ENCODE measurements around the gene NME3.
A peak's percentile ranks its signal among the peaks of the same experiment; 100 is the strongest.
"Not testable (repeated sequence)": the region's sequence is repeated elsewhere in the genome, so short reads cannot be mapped to it uniquely, and the experiment has no call there.

NME3 gene

DNA sequence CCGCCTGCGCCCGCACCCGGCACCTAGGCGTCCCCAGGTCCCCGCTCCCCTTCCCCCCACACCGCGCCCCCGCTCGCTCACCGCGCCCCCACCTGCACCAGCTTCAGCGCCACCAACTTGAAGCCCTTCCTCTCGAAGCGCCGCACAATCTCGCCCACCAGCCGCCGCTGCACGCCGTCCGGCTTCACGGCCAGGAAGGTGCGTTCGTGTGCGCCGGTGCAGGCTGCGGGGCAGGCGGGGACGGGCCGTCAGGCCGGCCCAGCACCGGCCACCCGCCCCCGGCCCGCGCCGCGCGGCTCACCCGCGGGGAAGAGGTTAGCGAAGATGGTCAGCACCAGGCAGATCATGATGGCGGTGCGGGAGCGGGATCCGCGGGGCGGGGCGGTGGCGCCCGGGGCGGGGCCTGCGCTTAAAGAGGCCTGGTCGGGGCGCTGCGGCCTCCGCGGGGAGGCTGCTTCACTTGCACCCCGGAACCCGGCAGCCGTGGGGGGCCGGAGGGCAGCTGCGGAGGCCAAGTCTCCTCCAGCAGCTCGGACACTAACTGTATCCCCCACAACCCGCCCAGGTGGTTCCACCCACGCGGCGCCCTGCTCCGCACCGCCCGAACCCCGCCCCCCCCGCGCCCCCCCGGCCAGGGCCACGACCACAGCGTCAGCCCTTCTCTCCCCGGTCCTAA is at the start of gene NME3:
TSS of gene NME3 (minus strand) at position 356 of the 676 bp plus-strand sequence. CDS start at position 347, 9 bp downstream.
- DNase-seq (ENCODE audit: low read depth): peak; percentile 73

DNA sequence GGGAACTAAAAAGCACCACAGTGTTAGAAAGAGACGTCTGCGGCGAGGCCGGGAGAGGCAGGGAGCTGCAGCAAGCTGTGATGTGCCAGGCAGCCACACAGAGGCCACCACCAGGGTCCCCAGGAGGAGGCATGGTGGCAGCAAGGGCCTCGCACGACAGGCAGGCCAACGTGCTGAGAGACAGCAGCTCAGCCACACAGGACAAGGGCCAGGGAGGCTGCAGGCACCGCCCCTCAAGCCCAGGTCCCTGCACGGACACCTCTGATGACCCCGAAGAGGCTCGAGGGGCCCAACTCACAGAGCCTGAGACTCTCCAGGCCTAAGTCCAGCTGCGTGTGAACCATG is 49.6 kb upstream of the NME3 start:
- DNase-seq (ENCODE audit: low read depth): no peak

DNA sequence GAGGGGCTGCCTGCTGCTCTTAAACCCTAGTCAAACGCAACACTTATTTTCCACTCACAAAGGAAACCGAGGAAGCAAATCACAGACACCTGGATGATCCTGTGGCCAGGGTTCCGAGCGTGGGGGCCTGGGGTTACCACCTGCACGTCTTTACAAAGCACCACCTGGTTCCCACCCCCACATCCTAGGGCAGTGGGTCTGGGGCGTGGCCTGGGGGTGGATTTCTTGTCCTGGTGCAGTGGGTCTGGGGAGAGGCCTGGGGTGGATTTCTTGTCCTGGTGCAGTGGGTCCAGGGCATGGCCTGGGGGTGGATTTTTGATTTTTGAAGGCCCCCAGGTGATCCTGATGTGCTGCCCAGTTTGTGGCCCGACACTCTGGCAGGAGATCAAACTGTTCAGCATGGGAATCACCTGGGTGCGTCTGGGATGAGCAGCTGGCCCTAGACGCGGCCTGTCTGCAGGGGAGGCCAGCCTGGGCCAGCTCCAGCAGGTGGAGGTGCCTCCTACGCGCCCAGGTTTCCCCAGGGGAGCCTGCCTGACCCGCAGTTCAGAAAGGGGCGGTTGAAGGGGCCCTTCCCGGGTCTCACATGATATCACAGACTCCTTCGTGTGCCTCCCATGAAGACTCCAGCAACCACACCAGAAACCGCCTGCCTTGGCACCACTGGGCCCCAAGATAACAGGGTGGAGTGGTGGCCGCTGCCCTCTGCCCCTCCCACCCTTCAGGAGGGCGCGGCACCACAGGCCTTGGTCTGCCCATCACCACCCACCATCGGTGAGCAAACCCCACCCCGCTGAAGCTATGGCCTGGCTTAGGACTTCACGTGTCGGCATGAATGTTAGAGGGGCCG is 49.0 kb upstream of the NME3 start:
- DNase-seq (ENCODE audit: low read depth): no peak

DNA sequence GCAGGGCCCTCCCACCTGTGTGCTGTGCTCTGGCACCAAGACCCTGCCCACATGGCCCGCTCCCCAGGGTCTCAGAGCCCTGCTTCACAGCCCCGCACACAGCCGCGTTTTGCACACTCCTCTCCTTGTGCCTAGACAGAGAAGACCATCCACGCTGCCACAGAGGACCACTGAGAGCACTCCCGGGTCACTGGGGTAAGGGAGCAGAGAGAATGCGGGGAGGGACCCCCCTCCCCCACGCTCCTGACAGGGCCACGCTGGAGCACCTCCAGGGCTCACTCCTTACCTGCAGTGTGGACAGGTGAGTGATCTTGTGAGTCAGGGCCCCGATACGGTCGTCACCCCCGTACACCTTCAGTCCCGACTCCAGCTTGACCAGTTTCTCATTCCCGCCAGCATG is 48.3 kb upstream of the NME3 start:
- no peak for DNase-seq (ENCODE audit: low read depth)

DNA sequence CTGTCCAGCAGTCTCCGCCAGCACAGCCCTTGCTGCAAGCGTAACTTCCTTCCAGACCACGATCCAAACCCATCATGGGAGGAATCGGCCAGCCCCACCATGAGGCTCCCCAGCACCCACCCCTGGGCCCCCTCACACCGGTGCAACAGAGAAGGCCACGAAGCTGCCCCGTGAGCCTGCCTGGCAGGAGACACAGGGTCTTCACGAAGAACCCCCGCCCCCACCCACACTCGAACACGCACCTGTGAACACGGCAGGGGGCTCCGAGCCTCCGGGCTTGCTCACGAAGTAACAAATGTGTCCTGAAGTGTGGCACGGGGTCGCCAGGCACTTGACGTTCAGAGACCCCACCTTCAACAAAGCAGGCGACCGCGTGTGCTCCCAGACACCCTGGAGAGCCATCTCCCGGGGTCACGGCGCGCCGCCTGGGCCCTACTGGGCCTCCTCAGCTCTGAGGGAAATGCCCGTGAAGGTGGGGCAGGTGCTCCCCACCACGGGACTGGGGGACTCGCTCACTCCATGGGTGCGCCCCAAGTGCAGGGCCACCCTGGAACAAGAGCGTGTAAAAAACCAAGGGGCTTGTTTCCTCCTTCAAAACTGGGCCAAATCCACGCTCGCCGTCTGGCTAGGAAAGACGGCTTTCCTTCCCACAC is 47.7 kb upstream of the NME3 start:
- no peak for DNase-seq (ENCODE audit: low read depth)

DNA sequence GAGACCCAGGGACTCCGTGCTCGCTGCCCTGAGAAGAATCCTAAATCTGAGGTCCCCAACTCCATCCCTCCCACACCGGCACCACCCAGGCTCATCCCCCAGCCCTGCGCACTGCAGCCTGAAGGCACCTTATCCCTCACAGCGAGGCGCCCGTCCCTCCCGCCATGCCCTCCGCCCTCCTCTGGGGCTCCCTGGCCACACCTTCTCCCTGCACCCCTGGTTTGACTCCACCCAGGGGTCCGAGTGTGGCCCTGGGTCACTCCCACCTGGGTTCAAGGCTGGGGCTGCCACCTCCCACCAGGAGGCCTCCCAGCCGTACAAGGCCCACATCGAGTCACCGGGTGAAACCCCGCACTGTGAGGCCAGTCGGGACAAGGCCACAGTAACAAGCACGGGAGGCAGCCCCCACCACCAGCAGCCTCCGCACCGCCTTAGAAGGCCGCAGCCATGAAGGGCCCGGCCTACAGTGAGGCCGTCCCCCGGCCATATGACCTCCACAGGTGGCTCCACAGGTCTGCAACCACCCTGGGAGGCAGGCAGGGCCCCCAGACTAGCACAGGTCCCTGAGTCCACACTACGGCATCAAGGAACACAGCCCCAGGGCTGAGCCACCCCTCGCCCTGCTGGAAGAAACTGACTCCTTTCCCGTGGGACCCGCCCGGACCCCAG is 47.0 kb upstream of the NME3 start:
- no peak for DNase-seq (ENCODE audit: low read depth)

DNA sequence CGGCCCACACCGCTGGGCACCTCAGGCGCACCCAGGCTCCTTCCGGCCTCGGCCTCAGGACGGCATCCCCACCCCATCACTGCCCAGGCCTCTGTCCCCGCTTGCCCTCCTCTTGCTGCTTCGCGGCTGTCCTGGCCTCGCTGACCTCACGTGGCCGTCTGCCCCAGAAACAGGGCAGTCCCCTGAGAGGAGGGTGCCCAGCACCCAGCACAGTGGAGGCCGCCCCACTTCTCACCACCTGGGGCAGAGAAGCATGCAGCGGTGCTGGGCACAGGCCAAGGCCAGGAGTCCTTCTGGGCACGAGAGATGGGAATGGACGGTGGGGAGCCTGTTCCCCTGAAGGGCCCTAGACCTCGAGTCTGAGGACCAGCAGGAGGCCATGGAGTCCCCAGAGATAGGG is 46.4 kb upstream of the NME3 start:
- no peak for DNase-seq (ENCODE audit: low read depth)

DNA sequence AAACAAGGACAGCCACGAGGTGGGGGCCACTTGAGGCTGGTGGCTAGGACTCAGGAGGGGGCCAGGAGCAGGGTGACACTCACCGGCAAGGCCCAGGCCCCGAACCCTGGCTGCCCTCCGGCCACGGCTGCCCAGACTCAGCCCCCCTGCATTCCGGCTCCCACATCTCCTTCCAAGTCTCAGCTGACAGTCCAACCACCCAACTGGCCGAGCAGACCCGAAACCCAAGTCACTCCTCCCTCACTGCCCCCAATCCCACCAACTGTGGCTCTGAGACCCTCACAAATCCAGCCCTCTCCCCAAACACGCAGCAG is 45.9 kb upstream of the NME3 start:
- no peak for DNase-seq (ENCODE audit: low read depth)

DNA sequence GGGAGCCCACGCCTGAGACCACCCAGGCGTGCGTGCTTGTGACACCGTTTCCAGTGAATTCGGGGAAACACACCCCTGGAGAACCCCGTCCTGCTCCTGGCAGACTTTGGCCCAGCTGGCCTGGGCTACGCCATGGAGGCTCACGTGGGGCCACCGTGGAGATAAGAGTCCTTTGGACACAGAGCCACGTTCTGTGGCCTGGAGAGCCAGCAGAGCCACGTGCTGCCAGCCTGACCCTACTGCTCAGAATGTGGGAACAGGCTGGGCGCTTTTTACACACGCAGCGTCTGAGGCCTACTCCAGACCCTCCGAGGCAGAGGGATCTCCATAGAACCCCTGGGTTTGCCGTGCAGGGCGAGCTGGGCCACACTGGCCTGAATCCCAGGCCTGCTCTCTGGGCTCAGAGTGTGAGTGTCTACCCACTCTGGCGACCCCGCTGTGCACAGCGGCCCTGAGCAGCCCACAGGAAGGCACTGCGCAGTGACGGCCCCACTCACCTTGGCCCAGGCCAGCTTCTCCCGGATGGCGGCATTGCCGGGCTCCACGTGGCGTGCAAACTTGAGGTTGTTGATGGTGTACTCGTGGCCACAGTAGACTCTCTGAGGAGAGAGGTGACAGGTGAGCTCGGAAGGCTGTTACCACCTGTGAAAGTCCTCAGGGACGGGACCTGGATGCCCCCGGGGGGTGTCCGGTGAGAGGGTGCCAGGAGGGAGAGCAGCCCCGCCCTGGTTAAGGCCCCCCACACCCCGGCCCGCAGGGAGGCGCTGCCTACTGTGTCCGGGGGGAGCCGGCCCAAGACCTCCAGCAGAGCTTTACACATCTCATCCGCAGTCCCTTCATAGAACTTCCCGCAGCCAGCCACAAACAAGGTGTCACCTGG is 45.3 kb upstream of the NME3 start:
- no peak for DNase-seq (ENCODE audit: low read depth)

DNA sequence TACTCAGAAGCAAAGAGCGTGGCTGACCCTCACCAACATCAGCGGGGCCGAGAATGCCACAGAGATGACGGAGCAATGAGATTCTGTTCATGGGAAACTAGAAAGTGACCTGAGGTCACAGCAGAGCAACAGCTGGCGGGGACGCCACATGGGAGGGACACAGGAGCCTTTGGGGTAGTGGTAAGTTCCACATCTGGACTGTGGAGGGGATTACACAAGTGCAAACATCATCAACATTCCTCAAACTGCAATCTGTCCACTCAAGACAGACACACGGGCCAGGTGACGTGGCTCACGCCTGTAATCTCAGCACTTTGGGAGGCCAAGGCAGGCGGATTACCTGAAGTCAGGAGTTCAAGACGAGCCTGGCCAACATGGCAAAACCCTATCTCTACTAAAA is 44.1 kb upstream of the NME3 start:
- no peak for DNase-seq (ENCODE audit: low read depth)

DNA sequence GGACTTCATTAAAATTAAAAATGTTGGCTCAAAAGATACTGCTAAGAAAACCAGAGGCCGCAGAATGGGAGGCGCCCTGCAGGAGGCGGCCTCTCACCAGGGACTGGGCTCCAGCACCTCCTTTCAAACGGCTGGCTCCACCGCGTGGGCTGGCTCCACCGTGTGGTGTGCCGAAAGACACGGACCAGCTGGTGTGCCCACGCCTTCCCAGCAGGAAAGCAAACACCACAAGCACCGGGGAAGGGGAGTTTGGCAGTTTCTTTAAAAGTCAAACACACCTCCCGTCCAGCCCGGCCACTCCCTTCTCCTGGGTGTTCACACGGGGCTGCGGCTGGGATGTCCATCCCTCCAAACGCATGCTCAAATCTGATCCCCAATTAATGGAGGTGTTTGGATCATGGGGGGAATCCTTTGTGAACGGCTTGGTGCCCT is 41.4 kb upstream of the NME3 start:
- peak; percentile 30 for DNase-seq (ENCODE audit: low read depth)

DNA sequence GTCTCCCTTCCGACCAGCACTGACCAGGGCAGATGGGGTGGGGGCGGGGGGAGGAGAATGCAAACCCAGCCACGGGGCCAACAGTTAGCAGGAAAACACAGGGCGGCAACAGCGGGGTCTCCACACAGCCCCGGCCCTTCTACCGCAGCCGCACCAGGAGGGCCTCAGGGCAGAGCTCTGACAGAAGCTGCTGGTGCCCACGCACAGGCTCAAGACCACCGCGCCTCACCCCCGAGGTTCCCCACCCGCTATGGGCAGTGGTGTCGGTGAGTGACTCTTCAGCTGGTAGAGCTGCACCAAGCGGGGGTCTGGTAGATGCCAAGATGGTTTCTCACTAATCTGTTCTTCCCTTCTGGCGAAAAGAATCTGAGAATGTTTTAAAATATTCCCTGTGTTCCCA is 39.2 kb upstream of the NME3 start:
- DNase-seq (ENCODE audit: low read depth): no peak

DNA sequence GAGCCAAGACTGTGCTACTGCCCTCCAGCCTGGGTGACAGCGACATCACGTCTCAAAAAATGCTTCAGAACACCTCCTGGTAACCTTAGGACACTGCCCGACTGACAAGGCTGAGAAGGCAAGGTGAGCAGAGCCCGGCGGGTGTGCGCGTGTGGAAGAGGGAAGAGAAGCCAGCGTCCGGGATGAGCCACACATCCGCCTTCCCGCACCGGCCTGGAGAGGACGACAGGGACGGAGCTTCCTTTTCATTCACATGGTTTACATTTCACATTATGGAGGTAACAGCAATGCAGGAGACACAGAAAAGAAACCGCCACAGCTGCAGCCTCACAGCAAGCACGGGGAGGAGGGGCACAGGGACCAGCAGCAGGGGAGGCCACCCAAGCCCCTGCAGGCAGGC is 38.8 kb upstream of the NME3 start:
- no peak for DNase-seq (ENCODE audit: low read depth)

DNA sequence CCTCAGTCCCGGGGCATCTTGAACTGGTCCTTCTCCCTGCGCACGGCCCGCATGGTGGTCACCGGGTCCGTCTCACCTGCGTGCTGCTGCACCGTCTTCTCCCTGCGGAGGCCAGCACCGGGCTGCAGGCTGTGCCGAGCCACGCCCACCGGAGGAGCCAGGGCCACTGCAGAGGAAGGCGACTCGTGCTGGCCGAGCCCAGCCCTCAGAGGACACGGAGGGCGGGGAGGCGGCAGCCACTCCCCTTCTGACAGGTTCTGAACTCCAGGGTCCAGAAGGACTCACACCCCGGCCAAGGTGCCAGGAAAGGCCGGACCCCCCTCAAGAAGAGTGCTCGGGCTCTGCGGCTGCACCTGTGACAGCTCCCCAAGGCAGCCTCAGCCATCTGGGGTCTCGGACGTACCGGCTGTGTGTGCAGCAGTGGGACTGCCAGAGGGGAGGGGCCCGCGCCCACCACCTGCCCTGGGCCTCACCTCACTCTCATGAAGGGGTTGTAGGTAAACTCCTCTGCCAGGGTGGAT is 38.0 kb upstream of the NME3 start:
- no peak for DNase-seq (ENCODE audit: low read depth)

DNA sequence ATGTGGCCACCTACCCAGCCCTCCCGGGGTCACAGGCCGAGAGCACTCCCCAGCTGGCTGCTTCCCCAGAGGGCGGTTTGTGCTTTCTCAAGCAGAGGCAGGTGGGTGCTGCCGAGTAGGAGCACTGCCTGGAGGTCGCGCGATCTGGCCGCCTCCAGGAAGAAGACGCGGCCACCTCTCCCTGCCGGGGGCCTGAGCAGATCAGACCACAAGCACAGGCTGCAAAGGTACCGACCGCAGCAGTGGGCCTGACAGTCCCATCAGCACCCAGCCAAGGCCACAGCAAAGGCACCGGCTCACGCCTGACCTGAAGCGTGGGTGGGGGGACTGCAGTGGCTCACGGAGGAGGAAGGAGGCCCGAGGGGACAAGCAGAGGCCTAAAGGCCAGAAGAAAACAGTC is 37.3 kb upstream of the NME3 start:
- DNase-seq (ENCODE audit: low read depth): no peak

DNA sequence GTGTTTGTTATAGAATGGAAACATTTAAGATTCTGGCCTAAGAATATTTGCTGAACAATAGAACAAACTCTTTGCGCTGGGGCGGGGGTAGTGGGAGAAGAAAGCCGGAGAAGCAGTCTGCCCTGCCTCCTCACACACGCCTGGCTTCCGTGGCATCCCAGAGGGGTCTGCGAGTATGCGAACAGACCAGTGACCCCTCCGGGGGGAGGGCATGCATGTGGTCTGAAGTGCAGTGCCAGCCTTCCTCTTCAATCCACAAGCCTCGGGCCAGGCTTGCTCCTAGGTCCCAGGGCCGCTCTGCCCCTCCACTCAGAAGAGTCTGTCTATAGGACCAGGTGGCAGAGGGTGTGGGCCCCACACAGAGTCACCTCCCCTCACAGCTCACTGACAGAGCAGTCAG is 36.3 kb upstream of the NME3 start:
- DNase-seq (ENCODE audit: low read depth): no peak

DNA sequence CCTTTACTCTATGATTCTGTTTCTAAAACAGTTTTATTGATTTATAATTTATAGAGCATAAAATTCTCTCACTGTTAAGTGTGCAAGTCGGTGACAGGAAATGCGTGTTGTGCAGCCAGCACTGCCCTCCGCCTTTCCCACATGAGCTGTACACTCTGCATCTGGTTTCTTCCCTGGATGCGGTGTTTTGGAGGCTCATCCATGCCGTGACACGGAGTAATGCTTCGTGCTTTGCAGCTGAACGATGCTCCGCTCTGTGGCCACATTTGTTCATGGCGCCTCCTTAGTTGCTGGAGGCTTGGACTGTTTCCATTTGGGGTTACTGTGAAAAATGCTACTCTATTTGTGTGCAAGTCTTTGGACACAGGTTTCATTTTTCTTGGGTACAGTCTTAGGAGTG is 29.4 kb upstream of the NME3 start:
- DNase-seq (ENCODE audit: low read depth): no peak

DNA sequence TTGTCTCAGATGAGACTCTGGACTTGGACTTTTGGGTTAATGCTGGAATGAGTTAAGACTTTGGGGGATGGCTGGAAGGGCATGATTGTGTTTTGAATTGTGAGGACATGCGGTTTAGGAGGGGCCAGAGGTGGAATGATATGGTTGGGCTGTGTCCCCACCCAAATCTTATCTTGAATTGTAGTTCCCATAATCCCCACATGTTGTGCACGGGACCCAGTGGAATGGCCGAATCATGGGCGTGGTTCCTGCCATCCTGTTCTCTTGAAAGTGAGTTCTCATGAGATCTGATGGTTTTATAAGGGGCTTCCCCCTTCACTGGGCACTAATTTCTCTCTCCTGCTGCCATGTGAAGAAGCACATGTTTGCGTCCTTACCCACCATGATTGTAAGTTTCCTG is 27.9 kb upstream of the NME3 start:
- not testable (repeated sequence) for DNase-seq (ENCODE audit: low read depth)

DNA sequence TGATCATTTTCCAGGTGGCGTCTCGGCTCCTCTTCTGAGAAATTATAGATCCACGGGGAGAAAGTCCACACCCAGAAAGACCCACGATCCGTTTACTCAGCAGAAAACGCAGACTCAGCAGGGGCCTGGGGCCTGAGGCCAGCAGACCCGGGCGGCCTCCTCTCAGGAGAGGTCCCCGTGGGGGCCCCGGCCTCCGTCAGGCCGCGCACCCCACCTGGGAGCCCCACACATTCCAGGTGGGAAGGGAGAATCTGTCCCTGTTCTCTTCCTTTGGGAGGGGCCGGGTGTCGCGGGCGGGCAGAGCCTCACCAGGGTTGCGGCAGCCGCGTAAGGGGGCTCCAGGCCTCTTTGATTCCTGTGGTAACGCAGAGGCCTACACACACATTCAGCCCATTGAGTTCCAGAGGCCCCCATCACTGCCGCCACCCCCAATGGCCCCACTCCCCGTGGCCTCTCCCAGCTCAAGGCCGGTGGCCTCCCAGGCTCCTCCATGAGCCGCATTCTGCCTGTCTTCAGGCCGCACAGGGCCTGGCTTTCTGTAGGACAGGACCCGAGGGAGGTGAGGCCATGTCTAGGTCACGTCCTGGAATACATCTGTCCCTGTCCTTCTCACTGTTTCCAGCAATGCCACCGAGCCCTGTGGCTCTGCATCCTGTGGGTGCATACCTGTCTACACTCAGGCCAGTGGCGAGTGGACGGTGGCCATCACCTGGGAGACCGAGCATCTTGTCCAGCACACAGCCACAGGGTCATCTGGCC is 23.7 kb upstream of the NME3 start:
- no peak for DNase-seq (ENCODE audit: low read depth)

DNA sequence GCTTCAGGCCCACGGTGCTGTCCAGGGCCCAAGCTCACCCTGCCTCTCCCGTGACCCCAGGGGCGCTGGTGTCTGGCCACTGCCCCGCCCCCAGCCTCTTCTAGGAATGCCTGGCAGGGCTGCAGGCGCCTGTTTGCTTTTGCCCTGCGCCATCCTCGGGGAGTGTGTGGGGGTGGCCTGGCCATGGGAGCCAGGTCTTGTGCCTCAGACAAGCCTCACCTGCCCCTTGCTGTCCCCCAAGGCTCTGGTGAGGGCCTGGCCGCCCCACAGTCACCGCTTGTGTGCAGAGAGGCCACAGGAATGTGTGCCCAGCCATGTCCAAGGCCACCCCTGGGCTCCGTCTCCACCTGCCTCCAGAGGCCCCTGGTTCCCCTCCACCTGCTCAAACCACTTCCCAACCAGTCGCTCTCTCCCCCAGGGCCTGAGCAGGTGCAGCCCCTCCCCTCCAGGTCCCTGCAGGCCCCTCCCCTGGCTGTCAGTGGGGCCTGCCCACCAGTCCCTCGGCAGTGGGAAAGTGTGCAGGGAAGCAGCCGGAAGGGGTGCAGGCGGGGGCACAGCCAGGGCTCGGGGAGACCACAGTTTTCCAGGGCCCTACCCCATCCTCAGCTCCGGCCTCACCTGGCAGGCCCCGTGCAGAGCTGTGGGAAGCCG is 23.0 kb upstream of the NME3 start:
- DNase-seq (ENCODE audit: low read depth): no peak
